ENCODE data around the gene ST6GAL1.
"Not testable (repeated sequence)": the region's sequence is repeated elsewhere in the genome, so short reads cannot be mapped to it uniquely, and the experiment has no call there.

ST6GAL1 gene

DNA sequence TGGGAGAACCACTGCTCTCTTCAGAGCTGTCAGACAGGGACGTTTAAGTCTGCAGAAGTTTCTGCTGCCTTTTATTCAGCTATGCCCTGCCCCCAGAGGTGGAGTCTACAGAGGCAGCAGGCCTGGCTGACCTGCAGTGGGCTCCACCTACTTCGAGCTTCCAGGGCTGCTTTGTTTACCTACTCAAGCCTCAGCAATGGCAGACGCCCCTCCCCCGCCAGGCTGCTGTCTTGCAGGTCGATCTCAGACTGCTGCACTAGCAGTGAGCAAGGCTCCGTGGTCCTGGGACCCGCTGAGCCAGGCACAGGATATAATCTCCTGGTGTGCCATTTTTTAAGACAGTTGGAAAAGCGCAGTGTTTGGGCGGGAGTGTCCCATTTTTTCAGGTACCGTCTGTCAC lies 127.5 kb downstream of the ST6GAL1 start:
- DNase-seq = not testable (repeated sequence)

DNA sequence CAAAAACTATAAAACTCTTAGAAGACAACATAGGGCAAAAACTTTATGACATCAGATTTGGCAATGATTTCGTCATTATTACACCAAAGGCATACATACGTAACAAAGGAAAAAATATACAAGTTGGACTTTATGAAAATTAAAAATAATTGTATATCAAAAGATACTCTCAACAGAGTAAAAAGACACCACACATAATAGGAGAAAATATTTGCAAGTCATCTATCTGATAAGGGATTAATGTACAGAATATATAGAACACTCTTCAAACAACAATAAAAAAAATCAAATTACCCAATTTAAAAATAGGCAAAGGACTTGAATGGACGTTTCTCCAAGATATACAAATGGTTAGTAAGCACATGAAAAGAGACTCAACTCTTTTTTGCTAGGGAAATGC lies 131.4 kb downstream of the ST6GAL1 start:
- DNase-seq = no peak

GRCh38 chr3:187062526-187063177 lies 132.3 kb downstream of the ST6GAL1 start:
- no peak for DNase-seq

GRCh38 chr3:187063286-187064121 lies 133.2 kb downstream of the ST6GAL1 start:
- no peak for DNase-seq

DNA sequence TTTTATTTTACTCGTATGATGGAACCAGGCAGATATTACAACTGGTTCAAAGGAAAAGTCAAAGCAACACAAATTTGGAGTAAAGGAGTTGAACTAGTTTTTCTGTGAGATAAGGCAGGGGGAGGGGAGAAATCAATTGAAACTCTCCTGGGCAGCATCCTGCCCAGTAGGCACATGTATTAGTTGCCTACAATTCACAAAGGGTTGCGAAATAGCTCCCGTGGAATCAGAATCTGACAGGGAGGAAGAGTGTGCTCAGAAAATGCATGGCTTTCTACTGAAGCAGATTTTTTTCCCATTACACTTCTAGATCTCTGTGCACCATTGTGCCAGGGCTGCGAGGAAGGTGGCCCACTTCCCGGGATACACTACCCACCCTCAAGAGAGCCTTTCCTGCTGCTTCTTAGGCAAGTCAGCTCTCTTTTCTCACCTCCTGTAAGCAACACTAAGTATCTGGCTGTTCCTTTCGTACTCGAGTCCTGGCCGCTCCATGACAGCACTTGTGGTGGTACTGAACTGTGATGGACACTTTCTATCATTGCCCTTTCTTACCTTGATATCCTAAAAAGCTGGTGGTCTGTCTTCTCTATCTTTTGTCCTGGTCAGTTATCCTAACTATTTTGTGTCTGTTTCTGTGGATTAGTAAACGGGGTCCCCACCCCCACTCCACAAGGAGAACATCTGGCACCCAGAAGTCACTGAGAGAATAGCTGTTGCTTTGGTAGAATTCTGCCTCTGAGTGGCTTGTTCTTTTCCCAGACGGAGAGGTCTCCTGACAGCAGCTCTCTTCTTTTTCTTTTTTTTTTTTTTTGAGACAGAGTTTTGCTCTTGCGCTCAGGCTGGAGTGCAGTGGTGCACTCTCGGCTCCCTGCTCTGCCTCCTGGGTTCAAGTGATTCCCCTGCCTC lies 134.1 kb downstream of the ST6GAL1 start:
- DNase-seq = no peak

DNA sequence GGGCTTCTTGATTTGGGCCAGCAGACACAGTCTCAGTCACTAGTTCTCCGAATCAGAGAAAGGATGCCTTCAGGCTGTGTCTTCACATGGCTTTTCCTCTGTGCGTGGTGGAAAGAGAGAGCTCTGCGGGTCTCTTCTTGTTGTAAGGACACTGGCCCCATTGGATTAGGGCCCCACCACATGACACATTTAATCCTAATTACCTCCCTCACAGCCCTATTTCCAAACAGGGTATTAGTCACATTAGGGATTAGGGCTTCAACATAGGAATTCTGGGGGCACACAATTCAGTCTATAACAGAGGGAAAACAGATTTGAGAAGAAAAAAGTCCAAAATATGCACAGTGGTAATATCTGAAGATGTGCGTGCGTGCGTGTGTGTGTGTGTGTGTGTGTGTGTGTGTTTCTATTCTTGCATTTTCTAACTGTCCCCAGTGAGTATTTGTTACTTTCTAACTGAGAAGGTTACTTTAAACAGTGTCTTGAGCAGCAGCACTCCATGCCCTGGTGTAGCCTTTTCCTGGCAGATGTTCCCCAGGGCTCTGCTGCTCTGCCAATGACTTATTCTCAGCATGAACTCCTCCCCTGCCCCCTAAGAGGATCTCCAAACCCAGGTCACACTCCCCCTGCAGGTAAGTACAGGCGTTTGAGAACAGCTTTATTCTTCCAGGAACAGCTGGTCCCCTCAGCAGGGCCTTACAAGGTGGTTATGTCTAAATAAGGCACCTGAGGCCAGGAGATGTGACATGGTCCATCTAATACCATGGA lies 136.1 kb downstream of the ST6GAL1 start:
- DNase-seq = no peak

DNA sequence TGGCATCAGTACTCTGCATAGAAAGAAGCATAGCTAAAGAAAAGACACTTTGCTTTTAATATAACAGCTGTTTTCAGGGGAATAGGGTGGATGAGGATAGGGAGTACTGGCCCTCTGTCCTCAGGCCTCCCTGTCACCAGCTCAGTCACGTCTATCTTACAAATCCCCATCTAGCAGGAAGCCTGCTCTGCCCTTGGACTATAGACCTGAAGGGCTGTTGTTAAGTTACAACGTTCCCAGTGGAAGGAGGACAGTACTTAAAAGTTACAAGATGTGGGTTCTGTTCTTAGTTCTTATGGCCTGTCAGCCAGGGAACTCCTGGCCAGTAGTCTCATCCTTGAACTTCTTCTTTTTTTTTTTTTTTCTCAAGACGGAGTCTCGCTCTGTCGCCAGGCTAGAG lies 138.5 kb downstream of the ST6GAL1 start:
- DNase-seq = no peak

DNA sequence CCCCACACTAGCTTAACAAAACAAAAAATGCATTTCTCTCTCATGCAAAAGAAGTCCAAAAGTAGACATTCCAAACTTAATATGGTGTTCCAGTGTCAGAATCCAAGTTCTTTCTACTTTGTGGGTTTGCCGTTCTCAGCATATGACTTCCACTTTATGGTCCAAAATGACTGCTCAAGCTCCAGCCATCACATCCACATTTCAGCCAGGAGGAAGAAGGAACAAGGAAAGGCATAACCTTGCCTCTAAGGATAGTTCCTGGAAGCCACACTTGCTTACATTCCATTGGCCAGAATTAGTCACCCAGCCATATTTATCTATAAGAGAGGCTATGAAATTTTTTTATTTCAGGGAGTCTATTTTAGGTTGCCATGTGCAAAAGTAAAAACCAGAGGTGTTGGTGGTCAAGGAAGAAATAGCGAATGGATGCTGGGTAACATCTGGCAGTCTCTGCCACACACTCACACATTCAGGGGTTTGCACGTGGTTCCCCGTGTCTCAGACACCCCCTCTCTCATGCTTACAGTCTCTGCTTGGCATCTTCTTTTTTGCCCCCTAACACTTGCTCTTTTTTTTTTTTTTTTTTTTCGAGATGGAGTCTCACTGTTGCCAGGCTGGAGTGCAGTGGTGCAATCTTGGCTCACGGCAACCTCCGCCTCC lies 139.7 kb downstream of the ST6GAL1 start:
- DNase-seq = no peak

DNA sequence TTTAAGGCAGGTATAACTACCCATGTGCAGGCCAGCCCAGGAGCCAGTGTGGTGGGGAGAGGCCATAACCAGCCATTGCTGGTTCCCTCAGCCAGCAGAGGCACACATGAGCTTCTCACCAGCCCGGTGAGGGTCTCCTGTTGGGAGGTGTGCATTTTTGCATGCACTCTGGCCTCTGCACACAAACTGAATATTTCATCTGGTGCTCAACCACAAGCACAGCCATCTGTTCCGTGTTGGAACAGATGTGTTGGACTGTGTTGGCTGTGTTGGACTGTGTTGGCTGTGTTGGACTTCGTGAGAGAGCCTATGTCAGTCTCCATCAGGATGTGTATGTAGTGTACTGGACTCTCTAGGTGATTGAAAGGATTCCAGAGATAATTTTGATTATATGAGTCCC lies 141.8 kb downstream of the ST6GAL1 start:
- no peak for DNase-seq

GRCh38 chr3:187072511-187072910 lies 142.2 kb downstream of the ST6GAL1 start:
- DNase-seq = no peak

GRCh38 chr3:187073581-187074098 lies 143.3 kb downstream of the ST6GAL1 start:
- no peak for DNase-seq

DNA sequence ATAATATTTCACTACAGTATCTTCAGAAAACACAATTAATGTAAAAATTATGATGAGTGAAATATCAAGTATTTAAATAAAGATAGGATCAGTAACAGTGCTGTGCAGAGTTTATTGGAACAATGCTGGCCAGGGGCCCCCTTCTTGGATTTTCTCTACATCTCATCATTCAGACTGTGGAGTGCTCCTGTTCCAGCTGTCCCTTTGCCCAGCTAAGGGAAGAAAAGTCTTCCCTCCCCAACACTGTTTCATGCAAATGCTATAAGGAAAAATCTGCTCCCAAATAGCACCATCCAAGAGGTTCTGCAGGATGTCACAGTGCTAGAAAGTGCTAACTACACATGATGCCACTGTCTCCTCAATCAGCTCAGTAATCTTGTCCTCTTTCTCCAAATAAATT lies 144.5 kb downstream of the ST6GAL1 start:
- no peak for DNase-seq

DNA sequence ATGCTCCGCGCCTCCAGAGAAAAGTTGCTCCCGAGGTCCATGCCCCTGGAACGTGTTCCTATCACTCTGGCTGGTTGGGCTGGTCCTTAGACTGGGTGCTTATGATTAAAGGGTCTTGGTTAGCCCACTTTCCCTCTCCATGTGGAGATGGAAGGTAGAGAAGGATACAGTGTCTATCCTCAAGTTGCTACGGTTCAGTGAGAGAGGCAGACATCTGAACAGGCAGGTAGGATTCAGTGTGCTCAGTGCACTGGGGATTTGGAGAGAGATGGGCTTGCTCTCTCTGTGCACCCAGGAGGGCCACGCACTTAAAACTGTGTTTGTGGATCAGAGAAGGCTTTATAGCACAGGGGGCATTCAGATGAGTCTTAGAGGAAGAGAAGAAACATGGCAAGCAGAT lies 146.0 kb downstream of the ST6GAL1 start:
- DNase-seq = no peak

- DNase-seq = no peak
Observed at GRCh38 chr3:187077085-187077484, 146.8 kb downstream of the ST6GAL1 start.

DNA sequence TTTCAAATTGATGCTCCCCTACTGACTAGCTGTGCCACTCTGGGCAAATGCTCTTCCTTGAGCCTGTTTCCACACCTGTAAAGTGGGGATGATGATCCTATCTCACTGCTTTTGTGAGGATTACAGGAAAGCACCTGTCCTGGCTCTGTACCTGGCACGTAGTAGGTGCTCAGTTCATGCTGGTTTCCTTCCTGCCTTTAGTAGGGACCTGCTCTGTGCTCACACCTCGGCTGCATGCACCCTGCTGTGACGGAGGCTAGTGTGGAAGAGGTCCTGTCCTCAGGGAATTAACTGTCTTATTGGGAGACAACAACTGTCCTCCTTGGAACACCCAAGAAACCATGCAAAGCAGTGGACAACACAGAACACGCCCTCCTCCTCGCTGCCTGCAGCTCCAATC lies 147.2 kb downstream of the ST6GAL1 start:
- no peak for DNase-seq

DNA sequence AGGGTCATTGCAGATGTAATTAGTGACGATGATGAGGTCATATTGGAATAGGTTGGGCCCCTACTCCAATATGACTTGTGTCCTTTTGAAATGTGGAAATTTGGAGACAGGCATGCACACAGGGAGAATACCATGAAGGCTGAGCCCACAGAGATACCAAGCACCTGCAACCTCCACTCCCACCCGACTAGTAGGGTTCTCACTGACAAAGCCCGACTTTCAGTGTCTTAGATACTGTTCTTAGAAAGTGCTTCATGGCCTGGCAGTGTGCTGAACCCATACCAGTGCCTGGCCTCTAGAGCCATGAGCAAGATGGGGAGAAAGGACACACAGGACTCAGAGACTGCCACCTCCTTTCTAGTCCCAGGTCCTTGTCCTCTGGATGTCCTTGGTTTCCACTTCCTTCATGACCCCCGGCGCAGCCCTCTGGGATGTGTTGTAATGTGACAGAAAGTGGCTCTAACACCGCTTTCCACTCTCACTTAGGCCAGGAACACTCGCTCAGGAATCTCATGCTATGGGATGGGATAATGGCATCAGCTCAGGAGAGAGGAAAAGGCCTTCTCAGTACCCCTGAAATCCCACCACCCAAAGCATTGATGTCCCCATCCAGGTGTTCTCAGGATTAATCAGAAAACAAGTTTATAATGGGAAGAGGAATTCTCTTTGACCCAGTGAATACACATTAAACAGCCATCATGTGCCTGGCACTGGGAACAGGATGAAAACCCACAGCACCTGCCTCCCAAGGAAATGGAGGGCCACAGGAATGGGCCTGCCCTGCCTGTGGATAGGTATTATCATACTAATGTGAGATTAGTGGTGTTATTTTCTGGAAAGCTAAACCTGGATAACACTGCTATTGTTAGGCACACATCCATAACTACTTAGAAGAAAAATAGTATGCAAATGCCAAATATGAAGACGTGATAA lies 149.0 kb downstream of the ST6GAL1 start:
- DNase-seq = no peak

DNA sequence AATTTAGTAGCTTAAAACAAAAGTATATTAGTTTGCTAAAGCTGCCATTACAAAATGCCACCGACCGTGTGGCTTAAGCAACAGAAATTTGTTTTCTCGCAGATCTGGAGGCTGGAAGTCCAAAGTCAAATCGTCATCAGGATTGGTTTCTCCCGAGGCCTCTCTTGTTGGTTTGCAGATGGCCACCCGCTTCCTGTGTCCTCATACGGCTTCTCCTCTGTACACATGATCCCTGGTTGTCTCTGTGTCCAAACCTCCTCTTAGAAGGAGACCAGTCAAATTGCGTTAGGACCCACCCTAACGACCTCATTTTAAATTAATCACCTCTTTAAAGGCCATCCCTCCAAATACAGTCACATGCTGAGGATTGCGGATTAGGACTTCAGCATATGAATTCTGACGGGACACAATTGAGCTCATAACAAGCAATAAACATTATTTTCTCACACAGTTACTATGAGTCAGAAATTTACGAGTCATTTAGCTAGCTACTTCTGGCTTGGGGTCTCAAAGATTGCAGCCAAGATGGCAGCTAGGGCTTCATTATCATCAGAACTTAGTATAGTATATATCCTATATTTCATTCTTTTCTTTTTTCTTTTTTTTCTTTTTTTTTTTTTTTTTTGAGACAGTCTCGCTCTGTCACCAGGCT lies 150.6 kb downstream of the ST6GAL1 start:
- DNase-seq = no peak

- peak in 1 of 2 donors; percentile 54 for DNase-seq
Observed at GRCh38 chr3:187082758-187083375, 152.5 kb downstream of the ST6GAL1 start.

DNA sequence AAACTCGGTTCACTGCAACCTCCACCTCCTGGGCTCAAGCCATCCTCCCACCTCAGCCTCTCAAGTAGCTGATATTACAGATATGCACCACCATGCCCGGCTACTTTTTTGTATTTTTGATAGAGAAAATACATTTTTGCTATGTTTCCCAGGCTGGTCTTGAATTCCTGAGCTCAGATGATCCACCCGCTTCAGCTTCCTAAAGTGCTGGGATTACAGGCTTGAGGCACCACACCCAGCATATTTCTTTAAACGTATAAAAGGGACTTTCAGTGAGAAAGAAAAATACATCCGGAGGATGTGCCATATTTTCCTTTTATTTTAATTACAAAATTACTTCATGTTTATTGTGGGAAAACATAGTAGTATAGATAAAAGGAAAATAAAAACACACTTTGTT lies 153.8 kb downstream of the ST6GAL1 start:
- DNase-seq = no peak

- no peak for DNase-seq
Observed at GRCh38 chr3:187084580-187084979, 154.3 kb downstream of the ST6GAL1 start.
